ENCODE data around the gene PCNX2. TPM values are rescaled to one million over a fixed set of nuclear protein-coding genes. Genes with fewer than 3 reads are reported as not detected.

PCNX2 gene
- total RNA-seq: 0.26 and 0.43 TPM in 2 replicates

GRCh38 chr1:233295237-233295974 is at the start of gene PCNX2:
TSS of gene PCNX2 (minus strand) at chr1:233295725. CDS start at chr1:233295478, 247 bp downstream.

GRCh38 chr1:233327651-233328141 is 32.2 kb upstream of the PCNX2 start, which contains the start of gene MAP3K21:
TSS of gene MAP3K21 (plus strand) at chr1:233327724. CDS start at chr1:233328029, 305 bp downstream.

GRCh38 chr1:232950197-232951176 is 345.0 kb downstream of the PCNX2 start, which contains the start of gene NTPCR:
TSS of gene NTPCR (plus strand) at chr1:232950611. CDS start at chr1:232950711, 100 bp downstream.

Other genes with a start within 250 kb of the PCNX2 start
- gene MAP3K21, start 32.0 kb upstream of the PCNX2 start, total RNA-seq: 0.43 and 0.54 TPM in 2 replicates

Measured in dermis lymphatic vessel endothelial cell (primary cell).